Activated naive CD8-positive, alpha-beta T cell treated with anti-CD3 and anti-CD28 coated beads, Interleukin-2, amount 50 U/mL, for 24 hours (primary cell): ENCODE results near the gene DOCK11.
A peak's percentile ranks its signal among the peaks of the same experiment; 100 is the strongest.

Experiments
- ATAC-seq: fragments of 150-1000 bp; cut with Tn5 transposase; one replicate; pipeline ENCODE4 v1.10.0; 2021
- DNase-seq: peaks from one replicate; pipeline ENCODE4 v3.0.0; 2021
- H3K27ac Mint-ChIP-seq: one replicate; pipeline ENCODE4 v1.8.0; 2021; ENCODE audit warnings: mild to moderate bottlenecking, mixed read lengths
- H3K27me3 Mint-ChIP-seq: one replicate; pipeline ENCODE4 v1.8.0; 2021; ENCODE audit warnings: mixed read lengths
- H3K36me3 Mint-ChIP-seq: one replicate; pipeline ENCODE4 v1.8.0; 2021; ENCODE audit warnings: low read depth, mixed read lengths
- H3K4me1 Mint-ChIP-seq: one replicate; pipeline ENCODE4 v1.8.0; 2021; ENCODE audit warnings: mixed read lengths
- H3K4me3 Mint-ChIP-seq: one replicate; pipeline ENCODE4 v1.8.0; 2021; ENCODE audit warnings: mild to moderate bottlenecking, moderate library complexity, mixed read lengths
- H3K9me3 Mint-ChIP-seq: one replicate; pipeline ENCODE4 v1.8.0; 2021; ENCODE audit warnings: mixed read lengths

The DOCK11 gene

GRCh38 chrX:118510111-118510510, 14.5 kb downstream of the DOCK11 start:
- ATAC-seq (no peak), DNase-seq (no peak)
- H3K36me3 Mint-ChIP-seq, result peaks cover 15% of the 10 kb centered on the region
- H3K27ac Mint-ChIP-seq, result peak overlapping the region; percentile 49
- H3K9me3 Mint-ChIP-seq, result no peaks in the 10 kb centered on the region
- no peak overlapping the region for H3K4me3 Mint-ChIP-seq
- peaks cover 69% of the 10 kb centered on the region for H3K4me1 Mint-ChIP-seq
- H3K27me3 Mint-ChIP-seq, result no peaks in the 10 kb centered on the region

GRCh38 chrX:118513120-118513898, 17.7 kb downstream of the DOCK11 start:
- Mint-ChIP-seq H3K4me1 (peaks cover 58% of the 10 kb centered on the region), H3K4me3 (no peak overlapping the region), H3K9me3 (no peaks in the 10 kb centered on the region), H3K36me3 (peaks cover 18% of the 10 kb centered on the region), H3K27me3 (no peaks in the 10 kb centered on the region), H3K27ac (no peak overlapping the region)
- no peak for DNase-seq
- ATAC-seq, result no peak

- peak overlapping the region; percentile 86 for H3K27ac Mint-ChIP-seq
- DNase-seq, result no peak
- H3K27me3 Mint-ChIP-seq, result no peaks in the 10 kb centered on the region
- H3K4me3 Mint-ChIP-seq, result no peak overlapping the region
- H3K36me3 Mint-ChIP-seq, result peaks cover 7% of the 10 kb centered on the region
- no peak for ATAC-seq
- H3K4me1 Mint-ChIP-seq, result peaks cover 74% of the 10 kb centered on the region
- H3K9me3 Mint-ChIP-seq, result no peaks in the 10 kb centered on the region
Measured at GRCh38 chrX:118519411-118520215, 24.0 kb downstream of the DOCK11 start.

GRCh38 chrX:118520216-118521206, 24.9 kb downstream of the DOCK11 start:
- DNase-seq (no peak), ATAC-seq (no peak)
- Mint-ChIP-seq H3K27me3 (no peaks in the 10 kb centered on the region), H3K4me1 (peaks cover 77% of the 10 kb centered on the region), H3K27ac (peak overlapping the region; percentile 86), H3K4me3 (no peak overlapping the region), H3K36me3 (peaks cover under 1% of the 10 kb centered on the region), H3K9me3 (no peaks in the 10 kb centered on the region)

GRCh38 chrX:118521435-118521834, 25.8 kb downstream of the DOCK11 start:
- Mint-ChIP-seq H3K4me1 (peaks cover 83% of the 10 kb centered on the region), H3K36me3 (no peaks in the 10 kb centered on the region), H3K27ac (peak overlapping the region; percentile 86), H3K4me3 (no peak overlapping the region), H3K27me3 (no peaks in the 10 kb centered on the region), H3K9me3 (no peaks in the 10 kb centered on the region)
- no peak for ATAC-seq
- no peak for DNase-seq

- Mint-ChIP-seq H3K9me3 (no peaks in the 10 kb centered on the region), H3K27ac (peak overlapping the region; percentile 91), H3K4me3 (no peak overlapping the region), H3K4me1 (peaks cover 93% of the 10 kb centered on the region), H3K36me3 (no peaks in the 10 kb centered on the region), H3K27me3 (no peaks in the 10 kb centered on the region)
- no peak for DNase-seq
- no peak for ATAC-seq
Measured at GRCh38 chrX:118522230-118522926, 26.8 kb downstream of the DOCK11 start.

- Mint-ChIP-seq H3K36me3 (no peaks in the 10 kb centered on the region), H3K4me1 (peaks cover 91% of the 10 kb centered on the region), H3K4me3 (peak overlapping the region; percentile 61), H3K27ac (peak overlapping the region; percentile 91), H3K27me3 (no peaks in the 10 kb centered on the region), H3K9me3 (no peaks in the 10 kb centered on the region)
- ATAC-seq (peak; percentile 52), DNase-seq (peak; percentile 22)
Measured at GRCh38 chrX:118523920-118524319, 28.3 kb downstream of the DOCK11 start.

GRCh38 chrX:118524344-118524743, 28.7 kb downstream of the DOCK11 start:
- Mint-ChIP-seq H3K4me3 (peak overlapping the region; percentile 61), H3K4me1 (peaks cover 91% of the 10 kb centered on the region), H3K27me3 (no peaks in the 10 kb centered on the region), H3K27ac (peak overlapping the region; percentile 91), H3K36me3 (peaks cover 1% of the 10 kb centered on the region), H3K9me3 (no peaks in the 10 kb centered on the region)
- ATAC-seq (no peak), DNase-seq (no peak)

GRCh38 chrX:118525174-118525730, 29.6 kb downstream of the DOCK11 start:
- H3K9me3 Mint-ChIP-seq, result no peaks in the 10 kb centered on the region
- no peak for DNase-seq
- H3K36me3 Mint-ChIP-seq, result peaks cover 3% of the 10 kb centered on the region
- no peaks in the 10 kb centered on the region for H3K27me3 Mint-ChIP-seq
- ATAC-seq, result no peak
- H3K27ac Mint-ChIP-seq, result peak overlapping the region; percentile 59
- H3K4me1 Mint-ChIP-seq, result peaks cover 91% of the 10 kb centered on the region
- H3K4me3 Mint-ChIP-seq, result no peak overlapping the region

- H3K27ac Mint-ChIP-seq, result peak overlapping the region; percentile 92
- peaks cover 6% of the 10 kb centered on the region for H3K36me3 Mint-ChIP-seq
- ATAC-seq (no peak), DNase-seq (no peak)
- H3K27me3 Mint-ChIP-seq, result no peaks in the 10 kb centered on the region
- peaks cover 91% of the 10 kb centered on the region for H3K4me1 Mint-ChIP-seq
- H3K9me3 Mint-ChIP-seq, result no peaks in the 10 kb centered on the region
- H3K4me3 Mint-ChIP-seq, result no peak overlapping the region
Measured at GRCh38 chrX:118526149-118526548, 30.5 kb downstream of the DOCK11 start.

GRCh38 chrX:118528071-118528737, 32.6 kb downstream of the DOCK11 start:
- DNase-seq (peak; percentile 48), ATAC-seq (peak; percentile 72)
- H3K27me3 Mint-ChIP-seq, result no peaks in the 10 kb centered on the region
- H3K9me3 Mint-ChIP-seq, result no peaks in the 10 kb centered on the region
- H3K4me3 Mint-ChIP-seq, result peak overlapping the region; percentile 86
- peak overlapping the region; percentile 96 for H3K27ac Mint-ChIP-seq
- peaks cover 83% of the 10 kb centered on the region for H3K4me1 Mint-ChIP-seq
- peaks cover 11% of the 10 kb centered on the region for H3K36me3 Mint-ChIP-seq

GRCh38 chrX:118530219-118530911, 34.8 kb downstream of the DOCK11 start:
- H3K4me3 Mint-ChIP-seq, result peak overlapping the region; percentile 51
- peaks cover 82% of the 10 kb centered on the region for H3K4me1 Mint-ChIP-seq
- DNase-seq (no peak), ATAC-seq (peak; percentile 60)
- no peaks in the 10 kb centered on the region for H3K9me3 Mint-ChIP-seq
- H3K36me3 Mint-ChIP-seq, result peaks cover 11% of the 10 kb centered on the region
- H3K27me3 Mint-ChIP-seq, result no peaks in the 10 kb centered on the region
- H3K27ac Mint-ChIP-seq, result peak overlapping the region; percentile 96
